ENCODE data around the gene RPS6KB2. TPM values are rescaled to one million over a fixed set of nuclear protein-coding genes. Genes with fewer than 3 reads are reported as not detected.

RPS6KB2 gene
- total RNA-seq, 1 experiment from 2014 or later = 170 TPM

DNA sequence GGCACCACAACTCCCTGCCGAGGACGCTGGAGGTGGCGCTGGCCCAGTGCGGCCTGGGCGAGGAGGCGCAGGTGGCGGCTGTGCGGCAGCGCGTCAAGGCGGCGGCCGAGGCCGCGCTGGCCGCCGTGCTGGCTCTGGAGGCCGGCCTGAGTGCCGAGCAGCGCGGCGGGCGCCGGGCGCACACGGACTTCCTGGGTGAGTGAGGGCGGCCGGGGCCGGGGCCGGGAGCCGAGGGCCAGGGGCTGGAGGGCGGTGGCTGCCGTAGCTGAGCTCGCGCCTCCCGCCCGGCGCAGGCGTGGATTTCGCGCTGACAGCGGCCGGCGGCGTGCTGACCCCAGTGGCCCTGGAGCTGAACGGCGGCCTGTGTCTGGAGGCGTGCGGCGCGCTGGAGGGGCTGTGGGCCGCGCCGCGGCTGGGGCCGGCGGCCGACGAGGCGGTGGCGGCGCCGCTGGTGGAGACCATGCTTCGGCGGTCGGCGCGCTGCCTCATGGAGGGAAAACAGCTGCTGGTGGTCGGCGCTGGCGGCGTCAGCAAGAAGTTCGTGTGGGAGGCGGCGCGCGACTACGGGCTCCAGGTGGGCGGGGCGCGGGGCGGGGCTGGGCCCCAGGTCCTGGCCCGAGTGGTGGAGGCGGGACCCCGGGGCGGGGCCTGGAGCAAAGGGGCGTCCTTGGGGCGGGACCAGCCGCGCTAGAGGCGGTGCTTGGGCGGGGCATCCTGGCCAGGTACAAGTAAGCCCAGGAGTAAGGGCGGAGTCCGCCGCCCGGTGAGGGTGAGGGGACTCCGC is 7.5 kb upstream of the RPS6KB2 start:
- Histone ChIP-seq H3K9me2 (replicated peaks; ENCODE audit: low read length) (no peaks in the 10 kb centered on the region), H3K36me3 (ENCODE audit: low read depth, low read length) (no peaks in the 10 kb centered on the region), H4K20me1 (ENCODE audit: low read length) (no peaks in the 10 kb centered on the region), H3K4me3 (ENCODE audit: low read length) (peak overlapping the region; percentile 73), H3K27ac (ENCODE audit: low read length) (no peak overlapping the region; the same call in 1 of the 2 replicates), H3K9ac (ENCODE audit: low read length) (peak overlapping the region; percentile 62; the same call in 1 of the 2 replicates), H3K9me3 (ENCODE audit: low read length) (no peaks in the 10 kb centered on the region), H3K79me2 (ENCODE audit: low read length) (no peaks in the 10 kb centered on the region), H3K4me2 (ENCODE audit: low read length) (peak overlapping the region; percentile 90), H3K4me1 (ENCODE audit: insufficient read depth, low read length) (peaks cover 13% of the 10 kb centered on the region; the same call in 1 of the 2 replicates), H3F3A (ENCODE audit: low read length, unreplicated experiment) (no peaks in the 10 kb centered on the region), H3K27me3 (ENCODE audit: low read length) (no peaks in the 10 kb centered on the region), H2AFZ (ENCODE audit: low read length) (peak overlapping the region; percentile 85)
- no TSS peak for BruUV-seq (replicated peaks)
- ChIA-PET CTCF (interaction anchor here (1.7 kb wide), 1 partner anchor 19 kb away, joined by 6 read pairs; the partner anchor contains the start of gene PPP1CA), POLR2A (ENCODE audit: unreplicated experiment) (interaction anchor here (0.6 to 1.2 kb wide), 2 partner anchors 20 to 23 kb away, joined by 4 to 5 read pairs; partner anchors contain the start of gene PPP1CA)
- TF ChIP-seq EZH2 (IDR thresholded peaks at IDR 0.05; ENCODE audit: low read length, unreplicated experiment) = no peak
- no peak for TF ChIP-seq EZH2phosphoT487 (IDR thresholded peaks at IDR 0.05; ENCODE audit: borderline replicate concordance, low read length)
- TF ChIP-seq, protein P1, sequence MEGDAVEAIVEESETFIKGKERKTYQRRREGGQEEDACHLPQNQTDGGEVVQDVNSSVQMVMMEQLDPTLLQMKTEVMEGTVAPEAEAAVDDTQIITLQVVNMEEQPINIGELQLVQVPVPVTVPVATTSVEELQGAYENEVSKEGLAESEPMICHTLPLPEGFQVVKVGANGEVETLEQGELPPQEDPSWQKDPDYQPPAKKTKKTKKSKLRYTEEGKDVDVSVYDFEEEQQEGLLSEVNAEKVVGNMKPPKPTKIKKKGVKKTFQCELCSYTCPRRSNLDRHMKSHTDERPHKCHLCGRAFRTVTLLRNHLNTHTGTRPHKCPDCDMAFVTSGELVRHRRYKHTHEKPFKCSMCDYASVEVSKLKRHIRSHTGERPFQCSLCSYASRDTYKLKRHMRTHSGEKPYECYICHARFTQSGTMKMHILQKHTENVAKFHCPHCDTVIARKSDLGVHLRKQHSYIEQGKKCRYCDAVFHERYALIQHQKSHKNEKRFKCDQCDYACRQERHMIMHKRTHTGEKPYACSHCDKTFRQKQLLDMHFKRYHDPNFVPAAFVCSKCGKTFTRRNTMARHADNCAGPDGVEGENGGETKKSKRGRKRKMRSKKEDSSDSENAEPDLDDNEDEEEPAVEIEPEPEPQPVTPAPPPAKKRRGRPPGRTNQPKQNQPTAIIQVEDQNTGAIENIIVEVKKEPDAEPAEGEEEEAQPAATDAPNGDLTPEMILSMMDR (conservative IDR thresholded peaks at IDR 0.05; ENCODE audit: low read depth, low read length) = no peak
- intact Hi-C loops (cut with micrococcal nuclease) = no loop called here
- ATAC-seq (peak; percentile 87), DNase-seq (peak; percentile 98)

DNA sequence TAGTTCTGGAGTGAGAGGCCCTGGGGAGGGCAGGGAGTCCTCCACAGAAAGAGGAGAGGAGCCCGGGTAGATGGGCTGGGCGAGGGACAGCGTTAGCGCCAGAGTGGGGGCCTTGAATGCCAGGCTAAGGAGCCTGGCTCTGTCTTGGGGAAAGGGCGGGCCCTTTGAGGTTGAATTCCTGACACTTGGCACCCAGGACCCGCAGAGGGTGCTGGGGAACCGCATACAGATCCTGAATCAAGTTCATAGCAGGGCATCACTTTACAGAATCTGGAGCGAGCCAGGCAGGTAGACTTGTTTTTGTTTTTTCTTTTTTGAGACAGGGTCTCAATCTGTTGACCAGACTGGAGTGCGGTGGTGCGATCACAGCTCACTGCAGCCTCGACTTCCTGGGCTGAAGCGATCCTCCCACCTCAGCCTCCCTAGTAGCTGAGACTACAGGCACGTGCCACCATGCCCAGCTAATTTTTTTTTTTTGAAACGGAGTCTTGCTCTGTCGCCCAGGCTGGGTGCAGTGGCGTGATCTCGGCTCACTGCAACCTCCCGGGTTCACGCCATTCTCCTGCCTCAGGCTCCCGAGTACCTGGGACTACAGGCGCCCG is 6.8 kb upstream of the RPS6KB2 start:
- CTCF ChIA-PET = interaction anchor here (1.7 kb wide), 1 partner anchor 20 kb away, joined by 6 read pairs; the partner anchor contains the start of gene PPP1CA
- Histone ChIP-seq H3K9me3 (ENCODE audit: low read length) (no peaks in the 10 kb centered on the region), H3K27ac (ENCODE audit: low read length) (no peak overlapping the region), H4K20me1 (ENCODE audit: low read length) (no peaks in the 10 kb centered on the region), H3K4me3 (ENCODE audit: low read length) (peak overlapping the region; percentile 73; the same call in 1 of the 2 replicates), H3K36me3 (ENCODE audit: low read depth, low read length) (no peaks in the 10 kb centered on the region), H3F3A (ENCODE audit: low read length, unreplicated experiment) (no peaks in the 10 kb centered on the region), H3K79me2 (ENCODE audit: low read length) (no peaks in the 10 kb centered on the region), H3K4me2 (ENCODE audit: low read length) (peak overlapping the region; percentile 90), H3K9ac (ENCODE audit: low read length) (no peak overlapping the region), H3K4me1 (ENCODE audit: insufficient read depth, low read length) (peaks cover 13% of the 10 kb centered on the region; the same call in 1 of the 2 replicates), H2AFZ (ENCODE audit: low read length) (peak overlapping the region; percentile 85), H3K9me2 (replicated peaks; ENCODE audit: low read length) (no peaks in the 10 kb centered on the region), H3K27me3 (ENCODE audit: low read length) (no peaks in the 10 kb centered on the region)
- TF ChIP-seq EZH2 (IDR thresholded peaks at IDR 0.05; ENCODE audit: low read length, unreplicated experiment) (no peak), EZH2phosphoT487 (IDR thresholded peaks at IDR 0.05; ENCODE audit: borderline replicate concordance, low read length) (no peak)
- TF ChIP-seq, protein P1 (conservative IDR thresholded peaks at IDR 0.05; ENCODE audit: low read depth, low read length) = no peak
- ATAC-seq = peak; percentile 11
- POLR2A ChIA-PET (ENCODE audit: unreplicated experiment) = interaction anchor here (0.6 to 1.2 kb wide), 2 partner anchors 20 to 24 kb away, joined by 4 to 5 read pairs; partner anchors contain the start of gene PPP1CA
- intact Hi-C loops (cut with micrococcal nuclease) = no loop called here
- no peak for DNase-seq
- TSS peak; percentile 63 for BruUV-seq (replicated peaks)

Data from PC-3 (cell line).